Activated T-cell treated with anti-CD3 and anti-CD28 coated beads, Interleukin-2, amount 50 U/mL, for 72 hours (primary cell): ENCODE measurements around the gene SPATA21. TPM values are rescaled to one million over a fixed set of nuclear protein-coding genes. Genes with fewer than 3 reads are reported as not detected.
A peak's percentile ranks its signal among the peaks of the same experiment; 100 is the strongest.
"Not testable (repeated sequence)": the region's sequence is repeated elsewhere in the genome, so short reads cannot be mapped to it uniquely, and the experiment has no call there.

Experiments
- ATAC-seq, 2 donors: fragments of 150-1000 bp; cut with Tn5 transposase; replicated peaks in 1 of 2; 2 replicates each; pipeline ENCODE4 v1.10.0; 2021; ENCODE audit warnings: moderate library complexity in 2 of 2, mild to moderate bottlenecking in 1 of 2
- DNase-seq, 2 donors: peaks; one replicate each; pipeline ENCODE4 v3.0.0; 2021 to 2022; ENCODE audit warnings: mixed read lengths in 1 of 2
- H3K27ac Mint-ChIP-seq: one replicate; pipeline ENCODE4 v1.8.0; 2022; ENCODE audit warnings: mild to moderate bottlenecking, moderate library complexity, mixed read lengths
- H3K27me3 Mint-ChIP-seq: one replicate; pipeline ENCODE4 v1.8.0; 2022; ENCODE audit warnings: low read depth, mixed read lengths
- H3K36me3 Mint-ChIP-seq, 2 donors: one replicate each; pipeline ENCODE4 v1.8.0; 2022; ENCODE audit warnings: mixed read lengths in 2 of 2, mild to moderate bottlenecking in 1 of 2; ENCODE audit not compliant: insufficient read depth in 2 of 2
- H3K4me1 Mint-ChIP-seq: one replicate; pipeline ENCODE4 v1.8.0; 2022; ENCODE audit warnings: low read depth, mixed read lengths
- H3K4me3 Mint-ChIP-seq, 2 donors: one replicate each; pipeline ENCODE4 v1.8.0; 2022; ENCODE audit warnings: mild to moderate bottlenecking in 2 of 2, mixed read lengths in 2 of 2, moderate library complexity in 2 of 2
- H3K9me3 Mint-ChIP-seq, 2 donors: one replicate each; pipeline ENCODE4 v1.8.0; 2022; ENCODE audit warnings: mixed read lengths in 2 of 2
- total RNA-seq, 2 donors: library from RNA; stranded (reverse); gene quantifications; one replicate each; pipeline ENCODE4 v1.2.3, GENCODE V29; 2022

SPATA21 gene
- total RNA-seq, 2 donors from 2014 or later = not detected

GRCh38 chr1:16378443-16378842 lies 58.8 kb downstream of the SPATA21 start:
- no peaks in the 10 kb centered on the region for H3K27me3 Mint-ChIP-seq
- DNase-seq (no peak), ATAC-seq (no peak)
- no peak overlapping the region for H3K27ac Mint-ChIP-seq
- peaks cover 3 to 6% of the 10 kb centered on the region in 2 donors for H3K36me3 Mint-ChIP-seq
- no peaks in the 10 kb centered on the region for H3K9me3 Mint-ChIP-seq
- H3K4me1 Mint-ChIP-seq = peaks cover 45% of the 10 kb centered on the region
- H3K4me3 Mint-ChIP-seq = no peak overlapping the region

- H3K9me3 Mint-ChIP-seq = no peaks in the 10 kb centered on the region
- H3K27me3 Mint-ChIP-seq = no peaks in the 10 kb centered on the region
- no peak for DNase-seq
- peaks cover 51% of the 10 kb centered on the region for H3K4me1 Mint-ChIP-seq
- no peak overlapping the region for H3K27ac Mint-ChIP-seq
- no peak for ATAC-seq
- peaks cover 5 to 10% of the 10 kb centered on the region in 2 donors for H3K36me3 Mint-ChIP-seq
- no peak overlapping the region for H3K4me3 Mint-ChIP-seq
Observed at GRCh38 chr1:16376971-16377370, 60.3 kb downstream of the SPATA21 start.

- no peak overlapping the region for H3K4me3 Mint-ChIP-seq
- H3K27ac Mint-ChIP-seq = peak overlapping the region; percentile 49
- H3K36me3 Mint-ChIP-seq = peaks cover 8 to 14% of the 10 kb centered on the region in 2 donors
- ATAC-seq (no peak), DNase-seq (no peak)
- no peaks in the 10 kb centered on the region for H3K9me3 Mint-ChIP-seq
- H3K27me3 Mint-ChIP-seq = no peaks in the 10 kb centered on the region
- H3K4me1 Mint-ChIP-seq = peaks cover 63% of the 10 kb centered on the region
Observed at GRCh38 chr1:16375521-16376340, 61.5 kb downstream of the SPATA21 start.

GRCh38 chr1:16374266-16374665 lies 63.0 kb downstream of the SPATA21 start:
- DNase-seq (no peak), ATAC-seq (no peak)
- H3K36me3 Mint-ChIP-seq = peaks cover 8 to 15% of the 10 kb centered on the region in 2 donors
- H3K4me3 Mint-ChIP-seq = peak overlapping the region; percentile 20 to 31
- H3K9me3 Mint-ChIP-seq = no peaks in the 10 kb centered on the region
- H3K4me1 Mint-ChIP-seq = peaks cover 74% of the 10 kb centered on the region
- H3K27me3 Mint-ChIP-seq = no peaks in the 10 kb centered on the region
- peak overlapping the region; percentile 50 for H3K27ac Mint-ChIP-seq

GRCh38 chr1:16372535-16373285 lies 64.5 kb downstream of the SPATA21 start:
- Mint-ChIP-seq H3K27ac (peak overlapping the region; percentile 98), H3K27me3 (no peaks in the 10 kb centered on the region), H3K4me1 (peaks cover 83% of the 10 kb centered on the region), H3K4me3 (peak overlapping the region; percentile 82 to 92), H3K36me3 (peaks cover 7 to 16% of the 10 kb centered on the region in 2 donors), H3K9me3 (no peaks in the 10 kb centered on the region)
- ATAC-seq (no peak), DNase-seq (no peak)

GRCh38 chr1:16371725-16372124 lies 65.5 kb downstream of the SPATA21 start:
- Mint-ChIP-seq H3K4me3 (peak overlapping the region; percentile 82 to 92), H3K27ac (peak overlapping the region; percentile 98), H3K9me3 (no peaks in the 10 kb centered on the region), H3K4me1 (peaks cover 77% of the 10 kb centered on the region), H3K27me3 (no peaks in the 10 kb centered on the region), H3K36me3 (peaks cover 7 to 16% of the 10 kb centered on the region in 2 donors)
- DNase-seq (peak in 1 of 2 donors; percentile 24), ATAC-seq (peak; percentile 10 to 20)

- peaks cover 58% of the 10 kb centered on the region for H3K4me1 Mint-ChIP-seq
- peak overlapping the region; percentile 94 to 96 for H3K4me3 Mint-ChIP-seq
Observed at GRCh38 chr1:16369821-16370220, 67.4 kb downstream of the SPATA21 start.

GRCh38 chr1:16367968-16368890 lies 69.0 kb downstream of the SPATA21 start:
- Mint-ChIP-seq H3K4me3 (peak overlapping the region; percentile 94 to 96), H3K27ac (peak overlapping the region; percentile 88), H3K4me1 (peaks cover 48% of the 10 kb centered on the region), H3K27me3 (no peaks in the 10 kb centered on the region), H3K9me3 (no peaks in the 10 kb centered on the region), H3K36me3 (peaks cover 7 to 14% of the 10 kb centered on the region in 2 donors)
- ATAC-seq (no peak), DNase-seq (peak in 1 of 2 donors; percentile 15)

More at GRCh38 chr1:16369821-16370220, 67.4 kb downstream of the SPATA21 start:
- Mint-ChIP-seq H3K27ac (no peak overlapping the region), H3K36me3 (peaks cover 7 to 14% of the 10 kb centered on the region in 2 donors), H3K27me3 (no peaks in the 10 kb centered on the region), H3K9me3 (no peaks in the 10 kb centered on the region)
- no peak for DNase-seq
- no peak for ATAC-seq

GRCh38 chr1:16367258-16367967 lies 69.8 kb downstream of the SPATA21 start:
- Mint-ChIP-seq H3K9me3 (no peaks in the 10 kb centered on the region), H3K4me3 (peak overlapping the region; percentile 94 to 96), H3K27me3 (no peaks in the 10 kb centered on the region)

GRCh38 chr1:16366722-16367257 lies 70.4 kb downstream of the SPATA21 start, which contains the start of gene SZRD1:
Gene SZRD1 (plus strand): TSS chr1:16367242. CDS start chr1:16367258, 16 bp downstream.
- Mint-ChIP-seq H3K36me3 (peaks cover 2 to 5% of the 10 kb centered on the region in 2 donors), H3K27ac (peak within 1 kb of the TSS; percentile 88), H3K27me3 (no peaks in the 10 kb centered on the region), H3K9me3 (no peaks in the 10 kb centered on the region), H3K4me1 (peaks cover 38% of the 10 kb centered on the region), H3K4me3 (peak within 1 kb of the TSS; percentile 94 to 96)
- peak; percentile 94 to 95 for DNase-seq
- ATAC-seq = peak; percentile 82 to 83

More at GRCh38 chr1:16367258-16367967, 69.8 kb downstream of the SPATA21 start:
- H3K4me1 Mint-ChIP-seq = peaks cover 44% of the 10 kb centered on the region
- peak overlapping the region; percentile 88 for H3K27ac Mint-ChIP-seq
- DNase-seq (peak; percentile 91 to 92), ATAC-seq (peak; percentile 72 to 74)
- peaks cover 3 to 7% of the 10 kb centered on the region in 2 donors for H3K36me3 Mint-ChIP-seq

- DNase-seq, ATAC-seq, H3K27ac Mint-ChIP-seq, H3K27me3 Mint-ChIP-seq, H3K36me3 Mint-ChIP-seq, H3K4me3 Mint-ChIP-seq, H3K9me3 Mint-ChIP-seq: not testable (repeated sequence)
- peaks cover 25% of the 10 kb centered on the region for H3K4me1 Mint-ChIP-seq
Observed at GRCh38 chr1:16365146-16365498, 72.1 kb downstream of the SPATA21 start.

GRCh38 chr1:16356867-16357266 lies 80.4 kb downstream of the SPATA21 start:
- Mint-ChIP-seq H3K36me3 (no peaks in the 10 kb centered on the region), H3K9me3 (no peaks in the 10 kb centered on the region), H3K27ac (no peak overlapping the region), H3K27me3 (no peaks in the 10 kb centered on the region), H3K4me1 (peaks cover 5% of the 10 kb centered on the region), H3K4me3 (no peak overlapping the region)
- no peak for ATAC-seq
- DNase-seq = no peak
